GM12864 (cell line): ENCODE measurements around the gene AP1G2.
"Not testable (repeated sequence)": the region's sequence is repeated elsewhere in the genome, so short reads cannot be mapped to it uniquely, and the experiment has no call there.

ENCODE experiments used
- DNase-seq: peaks from one replicate; pipeline ENCODE4 v3.0.0-alpha.2; 2011; ENCODE audit warnings: low read depth
- H3K4me3 ChIP-seq: 2 replicates; pipeline ENCODE4 v1.5.1; 2011; ENCODE audit warnings: mild to moderate bottlenecking, low read depth, low read length, control low read depth
- CTCF ChIP-seq: IDR thresholded peaks from 2 replicates; pipeline ENCODE4 v1.5.1; 2011; ENCODE audit warnings: low read depth, mild to moderate bottlenecking, moderate library complexity, low read length, control low read depth, inconsistent platforms; ENCODE audit errors: missing control alignments

Gene AP1G2

GRCh38 chr14:23604148-23604547 lies 36.6 kb upstream of the AP1G2 start:
- no peak for DNase-seq
- H3K4me3 ChIP-seq, result no peak overlapping the region
- no peak for TF ChIP-seq CTCF

- H3K4me3 ChIP-seq, result no peak overlapping the region
- no peak for TF ChIP-seq CTCF
- DNase-seq, result no peak
Measured at GRCh38 chr14:23603103-23603502, 35.5 kb upstream of the AP1G2 start.

GRCh38 chr14:23602181-23603095 lies 34.8 kb upstream of the AP1G2 start:
- no peak overlapping the region for H3K4me3 ChIP-seq
- no peak for TF ChIP-seq CTCF

GRCh38 chr14:23601845-23602180 lies 34.2 kb upstream of the AP1G2 start:
- no peak overlapping the region for H3K4me3 ChIP-seq
- TF ChIP-seq CTCF, result no peak
- no peak for DNase-seq

More at GRCh38 chr14:23602181-23603095, 34.8 kb upstream of the AP1G2 start:
- no peak for DNase-seq

GRCh38 chr14:23601424-23601823 lies 33.8 kb upstream of the AP1G2 start:
- TF ChIP-seq CTCF, result no peak
- no peak for DNase-seq
- no peak overlapping the region for H3K4me3 ChIP-seq

GRCh38 chr14:23600806-23601205 lies 33.2 kb upstream of the AP1G2 start:
- H3K4me3 ChIP-seq, result no peak overlapping the region
- TF ChIP-seq CTCF, result no peak
- DNase-seq, result no peak

GRCh38 chr14:23600322-23600707 lies 32.7 kb upstream of the AP1G2 start:
- no peak overlapping the region for H3K4me3 ChIP-seq
- DNase-seq, result no peak
- no peak for TF ChIP-seq CTCF

- H3K4me3 ChIP-seq, DNase-seq: not testable (repeated sequence)
Measured at GRCh38 chr14:23594191-23594590, 26.6 kb upstream of the AP1G2 start.
